BJ (cell line): ENCODE results near the gene SCAI. TPM values are rescaled to one million over a fixed set of nuclear protein-coding genes. Genes with fewer than 3 reads are reported as not detected.
"Not testable (repeated sequence)": the region's sequence is repeated elsewhere in the genome, so short reads cannot be mapped to it uniquely, and the experiment has no call there.

ENCODE experiments used
- CTCF ChIA-PET: fragments of 350-600 bp; formaldehyde crosslinking; extraction: SDS; loops from one replicate; lab custom pipeline; 2021; ENCODE audit warnings: antibody characterized with exemption, inconsistent platforms; lab: Yijun Ruan, JAX
- POLR2A ChIA-PET: fragments of 300-600 bp; sonication (Branson Sonifier 250); formaldehyde crosslinking; extraction: SDS; loops from one replicate; lab custom pipeline; 2021; ENCODE audit warnings: antibody characterized with exemption; lab: Charles Lee
- DNase-seq: peaks from one replicate; pipeline ENCODE4 v3.0.0-alpha.2; 2011; ENCODE audit warnings: low read depth
- H3K27me3 ChIP-seq: 2 replicates; pipeline ENCODE4 v1.6.0; 2011; ENCODE audit warnings: low read length; ENCODE audit not compliant: control insufficient read depth, insufficient read depth
- H3K36me3 ChIP-seq: 2 replicates; pipeline ENCODE4 v1.5.1; 2011; ENCODE audit warnings: low read length; ENCODE audit not compliant: control insufficient read depth, insufficient read depth
- H3K4me3 ChIP-seq: 2 replicates; pipeline ENCODE4 v1.5.1; 2011; ENCODE audit warnings: low read depth, mild to moderate bottlenecking, control low read depth, low read length
- polyA plus RNA-seq: library from polyadenylated mRNA; depleted of rRNA; stranded (reverse); fragments of >200 nt; gene quantifications from 2 replicates; pipeline ENCODE4 v1.2.3, GENCODE V29; 2011
- TF ChIP-seq, protein P1 (sequence below): IDR thresholded peaks from 2 replicates; pipeline ENCODE4 v1.5.1; 2011; ENCODE audit warnings: low read depth, mild to moderate bottlenecking, control low read depth, inconsistent platforms, low read length, moderate library complexity; ENCODE audit not compliant: insufficient read depth

SCAI gene
- polyA plus RNA-seq, 1 experiment: 2.0 TPM

GRCh38 chr9:125172031-125172755 lies 28.9 kb upstream of the SCAI start:
- Histone ChIP-seq H3K27me3 (no peaks in the 10 kb centered on the region), H3K4me3 (no peak overlapping the region), H3K36me3 (peaks cover 1% of the 10 kb centered on the region)
- ChIA-PET CTCF (interaction anchor here (0.6 kb wide), 2 partner anchors 16 to 24 kb away, joined by 3 read pairs; no protein-coding TSS in a partner anchor), POLR2A (no interaction called here)
- TF ChIP-seq, protein P1, sequence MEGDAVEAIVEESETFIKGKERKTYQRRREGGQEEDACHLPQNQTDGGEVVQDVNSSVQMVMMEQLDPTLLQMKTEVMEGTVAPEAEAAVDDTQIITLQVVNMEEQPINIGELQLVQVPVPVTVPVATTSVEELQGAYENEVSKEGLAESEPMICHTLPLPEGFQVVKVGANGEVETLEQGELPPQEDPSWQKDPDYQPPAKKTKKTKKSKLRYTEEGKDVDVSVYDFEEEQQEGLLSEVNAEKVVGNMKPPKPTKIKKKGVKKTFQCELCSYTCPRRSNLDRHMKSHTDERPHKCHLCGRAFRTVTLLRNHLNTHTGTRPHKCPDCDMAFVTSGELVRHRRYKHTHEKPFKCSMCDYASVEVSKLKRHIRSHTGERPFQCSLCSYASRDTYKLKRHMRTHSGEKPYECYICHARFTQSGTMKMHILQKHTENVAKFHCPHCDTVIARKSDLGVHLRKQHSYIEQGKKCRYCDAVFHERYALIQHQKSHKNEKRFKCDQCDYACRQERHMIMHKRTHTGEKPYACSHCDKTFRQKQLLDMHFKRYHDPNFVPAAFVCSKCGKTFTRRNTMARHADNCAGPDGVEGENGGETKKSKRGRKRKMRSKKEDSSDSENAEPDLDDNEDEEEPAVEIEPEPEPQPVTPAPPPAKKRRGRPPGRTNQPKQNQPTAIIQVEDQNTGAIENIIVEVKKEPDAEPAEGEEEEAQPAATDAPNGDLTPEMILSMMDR: no peak
- DNase-seq: no peak

- DNase-seq: no peak
- POLR2A ChIA-PET: interaction anchor here (0.7 kb wide), 1 partner anchor 134 kb away, joined by 3 read pairs; no protein-coding TSS in a partner anchor
- CTCF ChIA-PET: no interaction called here
- Histone ChIP-seq H3K27me3 (no peaks in the 10 kb centered on the region), H3K4me3 (no peak overlapping the region), H3K36me3 (peaks cover 1% of the 10 kb centered on the region)
- TF ChIP-seq, protein P1: no peak
These were observed 26.6 kb upstream of the SCAI start for GRCh38 chr9:125169895-125170294.

DNA sequence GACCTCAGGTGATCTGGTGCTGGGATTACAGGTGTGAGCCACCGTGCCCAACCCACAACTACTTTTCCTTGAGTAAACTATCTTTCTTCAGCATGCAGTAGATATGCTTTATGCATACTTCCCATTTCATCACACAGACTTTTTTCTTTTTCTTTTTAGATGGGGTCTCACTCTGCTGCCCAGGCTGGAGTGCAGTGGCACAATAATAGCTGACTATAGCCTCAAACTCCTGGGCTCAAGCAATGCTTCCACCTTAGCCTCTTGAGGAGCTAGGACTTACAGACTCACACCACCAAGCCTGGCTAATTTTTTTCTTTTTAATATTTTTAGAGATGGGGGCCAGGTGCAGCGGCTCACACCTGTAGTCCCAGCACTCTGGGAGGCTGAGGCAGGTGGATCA lies 23.4 kb upstream of the SCAI start:
- TF ChIP-seq, protein P1: no peak
- POLR2A ChIA-PET: no interaction called here
- CTCF ChIA-PET: interaction anchor here (0.9 kb wide), 1 partner anchor 37 kb away, joined by 4 read pairs; no protein-coding TSS in a partner anchor

DNA sequence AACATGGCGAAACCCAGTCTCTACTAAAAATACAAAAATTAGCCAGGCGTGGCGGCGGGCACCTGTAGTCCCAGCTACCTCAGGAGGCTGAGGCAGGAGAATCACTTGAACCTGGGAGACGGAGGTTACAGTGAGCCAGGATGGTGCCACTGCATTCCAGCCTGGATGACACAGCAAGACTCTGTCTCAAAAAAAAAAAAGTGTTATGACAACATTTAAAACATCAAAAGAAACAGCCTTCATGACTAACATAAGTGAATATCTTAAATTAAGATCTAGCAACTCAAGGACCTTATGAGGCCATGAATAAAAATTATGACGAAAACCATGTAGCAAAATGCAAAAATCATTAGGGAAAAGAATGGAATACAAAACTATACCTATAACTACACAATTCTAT lies 19.6 kb upstream of the SCAI start:
- H3K4me3 ChIP-seq, POLR2A ChIA-PET, CTCF ChIA-PET, DNase-seq, H3K27me3 ChIP-seq, H3K36me3 ChIP-seq: not testable (repeated sequence)

More for the DNA sequence above, 23.4 kb upstream of the SCAI start:
- no peak overlapping the region for H3K4me3 ChIP-seq
- H3K27me3 ChIP-seq: no peaks in the 10 kb centered on the region
- DNase-seq: no peak
- H3K36me3 ChIP-seq: no peaks in the 10 kb centered on the region; the same call in 1 of the 2 replicates

- DNase-seq: peak; percentile 31
- CTCF ChIA-PET: interaction anchor here (0.6 to 2.5 kb wide), 3 partner anchors 18 to 143 kb away, joined by 3 to 13 read pairs (median 3); partner anchors contain the start of gene SCAI
These were observed 18.1 kb upstream of the SCAI start for GRCh38 chr9:125161284-125161918.

More at GRCh38 chr9:125161284-125161918, 18.1 kb upstream of the SCAI start:
- TF ChIP-seq, protein P1: no peak
- Histone ChIP-seq H3K4me3 (no peak overlapping the region), H3K27me3 (no peaks in the 10 kb centered on the region), H3K36me3 (no peaks in the 10 kb centered on the region)
- POLR2A ChIA-PET: interaction anchor here (0.6 kb wide), 1 partner anchor 503 kb away, joined by 3 read pairs; no protein-coding TSS in a partner anchor
